ENCODE measurements around the gene SFI1. TPM values are rescaled to one million over a fixed set of nuclear protein-coding genes. Genes with fewer than 3 reads are reported as not detected.

The SFI1 gene
- total RNA-seq, 2 experiments from 2014 or later: 174 to 183 TPM

- DNase-seq: no peak
- POLR2A ChIA-PET: interaction anchor here (1.0 kb wide), 1 partner anchor 9 kb away, joined by 3 read pairs; no protein-coding TSS in a partner anchor
- Mint-ChIP-seq H3K4me3 (no peak overlapping the region), H3K27me3 (no peaks in the 10 kb centered on the region), H3K4me1 (peaks cover 16% of the 10 kb centered on the region), H3K36me3 (ENCODE audit: low read depth) (peaks cover 20% of the 10 kb centered on the region), H3K27ac (no peak overlapping the region), H3K9me3 (no peaks in the 10 kb centered on the region)
- CTCF ChIA-PET: interaction anchor here (2.0 kb wide), 1 partner anchor 12 kb away, joined by 4 read pairs; no protein-coding TSS in a partner anchor
Observed at GRCh38 chr22:31618471-31619176, 122.3 kb downstream of the SFI1 start.

- no peak overlapping the region for H3K4me3 Mint-ChIP-seq
- H3K27me3 Mint-ChIP-seq: no peaks in the 10 kb centered on the region
- no peaks in the 10 kb centered on the region for H3K9me3 Mint-ChIP-seq
- peak overlapping the region; percentile 9 for H3K27ac Mint-ChIP-seq
- peaks cover 20% of the 10 kb centered on the region for H3K36me3 Mint-ChIP-seq (ENCODE audit: low read depth)
- DNase-seq: no peak
- H3K4me1 Mint-ChIP-seq: peaks cover 15% of the 10 kb centered on the region
- ChIA-PET POLR2A (no interaction called here), CTCF (interaction anchor here (2.0 kb wide), 1 partner anchor 10 kb away, joined by 4 read pairs; no protein-coding TSS in a partner anchor)
Observed at GRCh38 chr22:31619611-31620300, 123.4 kb downstream of the SFI1 start.

- no peak overlapping the region for H3K4me3 Mint-ChIP-seq
- H3K4me1 Mint-ChIP-seq: peaks cover 9% of the 10 kb centered on the region
- H3K27me3 Mint-ChIP-seq: no peaks in the 10 kb centered on the region
- ChIA-PET CTCF (interaction anchor here (0.6 to 1.4 kb wide), 3 partner anchors 8 to 86 kb away, joined by 3 to 4 read pairs (median 3); no protein-coding TSS in a partner anchor), POLR2A (interaction anchor here (1.0 kb wide), 1 partner anchor 10 kb away, joined by 4 read pairs; no protein-coding TSS in a partner anchor)
- no peaks in the 10 kb centered on the region for H3K9me3 Mint-ChIP-seq
- H3K27ac Mint-ChIP-seq: peak overlapping the region; percentile 50
- no peak for DNase-seq
- peaks cover 15% of the 10 kb centered on the region for H3K36me3 Mint-ChIP-seq (ENCODE audit: low read depth)
Observed at GRCh38 chr22:31620756-31621480, 124.6 kb downstream of the SFI1 start.

- Mint-ChIP-seq H3K4me1 (peaks cover 13% of the 10 kb centered on the region), H3K36me3 (ENCODE audit: low read depth) (peaks cover 15% of the 10 kb centered on the region), H3K27ac (peak overlapping the region; percentile 36), H3K9me3 (no peaks in the 10 kb centered on the region), H3K4me3 (no peak overlapping the region), H3K27me3 (no peaks in the 10 kb centered on the region)
- DNase-seq: no peak
- ChIA-PET CTCF (interaction anchor here (0.6 to 1.4 kb wide), 3 partner anchors 9 to 86 kb away, joined by 3 to 4 read pairs (median 3); no protein-coding TSS in a partner anchor), POLR2A (no interaction called here)
Observed at GRCh38 chr22:31621507-31622124, 125.3 kb downstream of the SFI1 start.

GRCh38 chr22:31622980-31623379 is 126.6 kb downstream of the SFI1 start:
- Mint-ChIP-seq H3K4me3 (no peak overlapping the region), H3K9me3 (no peaks in the 10 kb centered on the region), H3K27me3 (no peaks in the 10 kb centered on the region), H3K27ac (peak overlapping the region; percentile 54), H3K36me3 (ENCODE audit: low read depth) (peaks cover 12% of the 10 kb centered on the region), H3K4me1 (peaks cover 15% of the 10 kb centered on the region)
- ChIA-PET CTCF (interaction anchor here (1.0 to 1.1 kb wide), 2 partner anchors 9 to 50 kb away, joined by 3 read pairs; no protein-coding TSS in a partner anchor), POLR2A (interaction anchor here (0.6 kb wide), 1 partner anchor 116 kb away, joined by 3 read pairs; no protein-coding TSS in a partner anchor)
- no peak for DNase-seq

- Mint-ChIP-seq H3K27me3 (no peaks in the 10 kb centered on the region), H3K27ac (no peak overlapping the region), H3K36me3 (ENCODE audit: low read depth) (peaks cover 11% of the 10 kb centered on the region), H3K9me3 (no peaks in the 10 kb centered on the region), H3K4me3 (no peak overlapping the region), H3K4me1 (peaks cover 19% of the 10 kb centered on the region)
- no peak for DNase-seq
- CTCF ChIA-PET: interaction anchor here (0.6 to 1.1 kb wide), 3 partner anchors 8 to 195 kb away, joined by 3 read pairs; no protein-coding TSS in a partner anchor
- POLR2A ChIA-PET: no interaction called here
Observed at GRCh38 chr22:31623592-31624304, 127.4 kb downstream of the SFI1 start.

- Mint-ChIP-seq H3K27ac (no peak overlapping the region), H3K4me3 (no peak overlapping the region), H3K27me3 (no peaks in the 10 kb centered on the region), H3K4me1 (peaks cover 29% of the 10 kb centered on the region), H3K9me3 (no peaks in the 10 kb centered on the region), H3K36me3 (ENCODE audit: low read depth) (peaks cover 5% of the 10 kb centered on the region)
- DNase-seq: no peak
- ChIA-PET CTCF (interaction anchor here (0.6 to 1.4 kb wide), 2 partner anchors 9 to 187 kb away, joined by 3 to 4 read pairs; no protein-coding TSS in a partner anchor), POLR2A (no interaction called here)
Observed at GRCh38 chr22:31625257-31625640, 128.9 kb downstream of the SFI1 start.

GRCh38 chr22:31625661-31626426 is 129.5 kb downstream of the SFI1 start:
- Mint-ChIP-seq H3K9me3 (no peaks in the 10 kb centered on the region), H3K4me1 (peaks cover 29% of the 10 kb centered on the region), H3K27me3 (no peaks in the 10 kb centered on the region), H3K4me3 (no peak overlapping the region), H3K36me3 (ENCODE audit: low read depth) (peaks cover 3% of the 10 kb centered on the region), H3K27ac (no peak overlapping the region)
- POLR2A ChIA-PET: no interaction called here
- CTCF ChIA-PET: interaction anchor here (0.6 to 1.4 kb wide), 2 partner anchors 8 to 187 kb away, joined by 3 to 4 read pairs; no protein-coding TSS in a partner anchor
- no peak for DNase-seq

GRCh38 chr22:31626427-31627150 is 130.3 kb downstream of the SFI1 start:
- no peaks in the 10 kb centered on the region for H3K9me3 Mint-ChIP-seq
- H3K27ac Mint-ChIP-seq: peak overlapping the region; percentile 74
- CTCF ChIA-PET: interaction anchor here (1.0 kb wide), 1 partner anchor 13 kb away, joined by 3 read pairs; no protein-coding TSS in a partner anchor
- POLR2A ChIA-PET: no interaction called here
- DNase-seq: no peak
- H3K27me3 Mint-ChIP-seq: no peaks in the 10 kb centered on the region
- H3K36me3 Mint-ChIP-seq (ENCODE audit: low read depth): peaks cover 2% of the 10 kb centered on the region
- no peak overlapping the region for H3K4me3 Mint-ChIP-seq
- peaks cover 36% of the 10 kb centered on the region for H3K4me1 Mint-ChIP-seq

- no peaks in the 10 kb centered on the region for H3K27me3 Mint-ChIP-seq
- POLR2A ChIA-PET: interaction anchor here (0.6 to 1.2 kb wide), 2 partner anchors 9 to 103 kb away, joined by 3 to 4 read pairs; no protein-coding TSS in a partner anchor
- no peak overlapping the region for H3K4me3 Mint-ChIP-seq
- H3K27ac Mint-ChIP-seq: no peak overlapping the region
- H3K9me3 Mint-ChIP-seq: no peaks in the 10 kb centered on the region
- H3K4me1 Mint-ChIP-seq: peaks cover 37% of the 10 kb centered on the region
- DNase-seq: no peak
- CTCF ChIA-PET: interaction anchor here (1.0 kb wide), 1 partner anchor 14 kb away, joined by 3 read pairs; no protein-coding TSS in a partner anchor
- H3K36me3 Mint-ChIP-seq (ENCODE audit: low read depth): peaks cover 2% of the 10 kb centered on the region
Observed at GRCh38 chr22:31627223-31627731, 130.9 kb downstream of the SFI1 start.

All from activated CD4-positive, alpha-beta T cell treated with anti-CD3 and anti-CD28 coated beads, Interleukin-2, amount 10 ng/mL, durations not matched to agents 7 days and 5 days (primary cell).